GM23338 (cell line): ENCODE measurements around the gene TSSC4. TPM values are rescaled to one million over a fixed set of nuclear protein-coding genes. Genes with fewer than 3 reads are reported as not detected.
A peak's percentile ranks its signal among the peaks of the same experiment; 100 is the strongest.

ENCODE experiments used
- ATAC-seq: fragments of 200-7000 bp; cut with Tn5 transposase; 3 replicates; pipeline ENCODE4 v1.9.1; 2020
- DNase-seq: peaks from one replicate; pipeline ENCODE4 v3.0.0-alpha.2; 2015; ENCODE audit warnings: low spot score
- H2AFZ ChIP-seq: fragments of 200-600 bp; sonication (generic); 2 replicates; pipeline ENCODE4 v1.8.0; 2016; ENCODE audit warnings: antibody characterized with exemption, mild to moderate bottlenecking, moderate library complexity
- H3F3A ChIP-seq: fragments of 200-600 bp; sonication (generic); replicated peaks from 2 replicates; pipeline ENCODE4 v1.8.0; 2017; ENCODE audit warnings: antibody characterized with exemption, mixed run types, low read depth
- H3K27ac ChIP-seq: fragments of 200-600 bp; sonication (generic); 2 replicates; pipeline ENCODE4 v1.6.1; 2016; ENCODE audit warnings: low read depth
- H3K27me3 ChIP-seq: fragments of 200-600 bp; sonication (generic); 2 replicates; pipeline ENCODE4 v1.8.0; 2016; ENCODE audit warnings: mild to moderate bottlenecking, mixed run types, moderate library complexity; ENCODE audit not compliant: insufficient read depth
- H3K36me3 ChIP-seq: fragments of 200-600 bp; sonication (generic); 2 replicates; pipeline ENCODE4 v1.8.0; 2016; ENCODE audit warnings: mild to moderate bottlenecking; ENCODE audit not compliant: insufficient read depth
- H3K4me1 ChIP-seq: fragments of 200-600 bp; sonication (generic); 2 replicates; pipeline ENCODE4 v1.8.0; 2016; ENCODE audit warnings: mild to moderate bottlenecking, moderate library complexity; ENCODE audit not compliant: insufficient read depth
- H3K4me2 ChIP-seq: fragments of 200-600 bp; sonication (generic); 2 replicates; pipeline ENCODE4 v1.7.1; 2017; ENCODE audit warnings: mixed run types
- H3K4me3 ChIP-seq: fragments of 200-600 bp; sonication (generic); 2 replicates; pipeline ENCODE4 v1.6.1; 2016; ENCODE audit warnings: mixed run types
- H3K79me2 ChIP-seq: fragments of 200-600 bp; sonication (generic); replicated peaks from 2 replicates; pipeline ENCODE4 v1.8.0; 2017; ENCODE audit warnings: mild to moderate bottlenecking; ENCODE audit not compliant: insufficient read depth
- H3K9me2 ChIP-seq: fragments of 200-600 bp; sonication (generic); 2 replicates; pipeline ENCODE4 v1.8.0; 2017; ENCODE audit not compliant: insufficient read depth
- H4K20me1 ChIP-seq: fragments of 200-600 bp; sonication (generic); replicated peaks from 2 replicates; pipeline ENCODE4 v1.8.0; 2017; ENCODE audit warnings: mild to moderate bottlenecking; ENCODE audit not compliant: insufficient read depth
- H3K27ac Mint-ChIP-seq: 2 replicates; pipeline ENCODE4 v1.8.0; 2020; ENCODE audit warnings: inconsistent platforms, mild to moderate bottlenecking, moderate library complexity, mixed read lengths
- H3K27me3 Mint-ChIP-seq: 3 replicates; pipeline ENCODE4 v1.8.0; 2022; ENCODE audit warnings: low read depth, mild to moderate bottlenecking, moderate library complexity, mixed read lengths, inconsistent platforms; ENCODE audit not compliant: insufficient read depth, poor library complexity
- H3K36me3 Mint-ChIP-seq: 3 replicates; pipeline ENCODE4 v1.8.0; 2021; ENCODE audit warnings: low read depth, mild to moderate bottlenecking, inconsistent platforms, moderate library complexity, mixed read lengths
- H3K4me1 Mint-ChIP-seq: 3 replicates; pipeline ENCODE4 v1.8.0; 2020; ENCODE audit warnings: mild to moderate bottlenecking, inconsistent platforms, mixed read lengths
- H3K4me3 Mint-ChIP-seq: 3 replicates; pipeline ENCODE4 v1.8.0; 2021; ENCODE audit warnings: moderate library complexity, mild to moderate bottlenecking, inconsistent platforms, mixed read lengths
- H3K9me3 Mint-ChIP-seq: 3 replicates; pipeline ENCODE4 v1.8.0; 2020; ENCODE audit warnings: moderate library complexity, mild to moderate bottlenecking, inconsistent platforms, mixed read lengths
- CREB1 ChIP-seq: fragments of 250-450 bp; sonication (Bioruptor Pico); IDR thresholded peaks from 2 replicates; pipeline ENCODE4 v1.5.0; 2020; ENCODE audit warnings: low read depth, mild to moderate bottlenecking, moderate library complexity
- CTCF ChIP-seq, 2 experiments: fragments of 200-600 bp in 1 of 2; sonication (generic) in 1 of 2; conservative IDR thresholded peaks; 2 replicates each; pipeline versions ENCODE4 v1.5.1 to v1.6.1; 2016 to 2017; ENCODE audit warnings: antibody characterized with exemption in 2 of 2, low read depth in 2 of 2, mild to moderate bottlenecking in 2 of 2, moderate library complexity in 1 of 2
- EZH2 ChIP-seq: fragments of 200-600 bp; sonication (generic); IDR thresholded peaks from one replicate; pipeline ENCODE4 v1.8.0; 2017; ENCODE audit warnings: antibody characterized with exemption, mild to moderate bottlenecking, low read depth; ENCODE audit not compliant: unreplicated experiment
- EZH2phosphoT487 ChIP-seq: fragments of 200-600 bp; sonication (generic); IDR thresholded peaks from one replicate; pipeline ENCODE4 v1.8.1; 2018; ENCODE audit warnings: antibody characterized with exemption; ENCODE audit not compliant: unreplicated experiment
- JUNB ChIP-seq: IDR thresholded peaks from one replicate; pipeline ENCODE4 v1.6.1; 2016; ENCODE audit warnings: antibody characterized with exemption; ENCODE audit not compliant: unreplicated experiment
- NANOG ChIP-seq: IDR thresholded peaks from 2 replicates; pipeline ENCODE4 v1.6.1; 2016; ENCODE audit warnings: antibody characterized with exemption, borderline replicate concordance
- POLR2AphosphoS5 ChIP-seq: IDR thresholded peaks from 2 replicates; pipeline ENCODE4 v1.6.1; 2016; ENCODE audit warnings: antibody characterized with exemption, low read depth
- STAT1 ChIP-seq: IDR thresholded peaks from one replicate; pipeline ENCODE4 v1.6.1; 2016; ENCODE audit warnings: antibody characterized with exemption; ENCODE audit not compliant: unreplicated experiment
- ZNF114 ChIP-seq: fragments of 250-450 bp; sonication (Bioruptor Pico); IDR thresholded peaks from 2 replicates; pipeline ENCODE4 v1.5.0; 2020; ENCODE audit warnings: mild to moderate bottlenecking, moderate library complexity
- ZNF331 ChIP-seq: fragments of 250-450 bp; sonication (Bioruptor Pico); IDR thresholded peaks from 2 replicates; pipeline ENCODE4 v1.5.0; 2020; ENCODE audit warnings: low read depth, mild to moderate bottlenecking, moderate library complexity
- polyA plus RNA-seq: library from polyadenylated mRNA; unstranded; fragments of >200 nt; fragmentation: Nextera tagmentation; extraction: Ambion mirVana; gene quantifications from 2 replicates; pipeline ENCODE4 v1.2.1, GENCODE V29; 2016
- total RNA-seq: library from RNA; depleted of rRNA; stranded (reverse); fragments of >200 nt; shearing (Covaris generic); gene quantifications from 2 replicates; pipeline ENCODE4 v1.2.3, GENCODE V29; 2014
- TF ChIP-seq, protein P1 (sequence below): IDR thresholded peaks from one replicate; pipeline ENCODE4 v1.6.1; 2018; ENCODE audit warnings: antibody characterized with exemption; ENCODE audit not compliant: unreplicated experiment
- TF ChIP-seq, protein P2 (sequence below): IDR thresholded peaks from 2 replicates; pipeline ENCODE4 v1.6.1; 2016; ENCODE audit warnings: antibody characterized with exemption
- TF ChIP-seq, protein P3 (sequence below): fragments of 250-450 bp; sonication (Bioruptor Pico); IDR thresholded peaks from 2 replicates; pipeline ENCODE4 v1.5.0; 2020; ENCODE audit warnings: mild to moderate bottlenecking, moderate library complexity

TSSC4 gene
- total and polyA plus RNA-seq, 2 experiments from 2014 or later, result 27.5 to 44.3 TPM

GRCh38 chr11:2388431-2389376 lies 11.8 kb upstream of the TSSC4 start:
- Mint-ChIP-seq H3K27me3 (peaks cover 7% of the 10 kb centered on the region), H3K4me1 (peaks cover 23% of the 10 kb centered on the region), H3K27ac (peak overlapping the region; percentile 89), H3K4me3 (no peak overlapping the region), H3K36me3 (no peaks in the 10 kb centered on the region; the same call in 2 of the 3 replicates), H3K9me3 (no peaks in the 10 kb centered on the region)
- ATAC-seq (no peak; the same call in 2 of the 3 replicates), DNase-seq (no peak)
- no peaks in the 10 kb centered on the region for H3K27me3 ChIP-seq
- H3K4me1 ChIP-seq, result no peaks in the 10 kb centered on the region; the same call in 1 of the 2 replicates
- H3K27ac ChIP-seq, result no peak overlapping the region
- TF ChIP-seq, protein P1, sequence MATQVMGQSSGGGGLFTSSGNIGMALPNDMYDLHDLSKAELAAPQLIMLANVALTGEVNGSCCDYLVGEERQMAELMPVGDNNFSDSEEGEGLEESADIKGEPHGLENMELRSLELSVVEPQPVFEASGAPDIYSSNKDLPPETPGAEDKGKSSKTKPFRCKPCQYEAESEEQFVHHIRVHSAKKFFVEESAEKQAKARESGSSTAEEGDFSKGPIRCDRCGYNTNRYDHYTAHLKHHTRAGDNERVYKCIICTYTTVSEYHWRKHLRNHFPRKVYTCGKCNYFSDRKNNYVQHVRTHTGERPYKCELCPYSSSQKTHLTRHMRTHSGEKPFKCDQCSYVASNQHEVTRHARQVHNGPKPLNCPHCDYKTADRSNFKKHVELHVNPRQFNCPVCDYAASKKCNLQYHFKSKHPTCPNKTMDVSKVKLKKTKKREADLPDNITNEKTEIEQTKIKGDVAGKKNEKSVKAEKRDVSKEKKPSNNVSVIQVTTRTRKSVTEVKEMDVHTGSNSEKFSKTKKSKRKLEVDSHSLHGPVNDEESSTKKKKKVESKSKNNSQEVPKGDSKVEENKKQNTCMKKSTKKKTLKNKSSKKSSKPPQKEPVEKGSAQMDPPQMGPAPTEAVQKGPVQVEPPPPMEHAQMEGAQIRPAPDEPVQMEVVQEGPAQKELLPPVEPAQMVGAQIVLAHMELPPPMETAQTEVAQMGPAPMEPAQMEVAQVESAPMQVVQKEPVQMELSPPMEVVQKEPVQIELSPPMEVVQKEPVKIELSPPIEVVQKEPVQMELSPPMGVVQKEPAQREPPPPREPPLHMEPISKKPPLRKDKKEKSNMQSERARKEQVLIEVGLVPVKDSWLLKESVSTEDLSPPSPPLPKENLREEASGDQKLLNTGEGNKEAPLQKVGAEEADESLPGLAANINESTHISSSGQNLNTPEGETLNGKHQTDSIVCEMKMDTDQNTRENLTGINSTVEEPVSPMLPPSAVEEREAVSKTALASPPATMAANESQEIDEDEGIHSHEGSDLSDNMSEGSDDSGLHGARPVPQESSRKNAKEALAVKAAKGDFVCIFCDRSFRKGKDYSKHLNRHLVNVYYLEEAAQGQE, result no peak
- TF ChIP-seq STAT1 (no peak), EZH2phosphoT487 (no peak), ZNF331 (CRISPR knock-in tag) (no peak), ZNF114 (CRISPR knock-in tag) (no peak), EZH2 (no peak), NANOG (no peak), CTCF (conservative IDR thresholded peaks at IDR 0.05; ENCODE audit: low read depth in 2 of 2) (no peak), JUNB (no peak), POLR2AphosphoS5 (no peak), CREB1 (CRISPR knock-in tag) (no peak)
- TF ChIP-seq, protein P2, sequence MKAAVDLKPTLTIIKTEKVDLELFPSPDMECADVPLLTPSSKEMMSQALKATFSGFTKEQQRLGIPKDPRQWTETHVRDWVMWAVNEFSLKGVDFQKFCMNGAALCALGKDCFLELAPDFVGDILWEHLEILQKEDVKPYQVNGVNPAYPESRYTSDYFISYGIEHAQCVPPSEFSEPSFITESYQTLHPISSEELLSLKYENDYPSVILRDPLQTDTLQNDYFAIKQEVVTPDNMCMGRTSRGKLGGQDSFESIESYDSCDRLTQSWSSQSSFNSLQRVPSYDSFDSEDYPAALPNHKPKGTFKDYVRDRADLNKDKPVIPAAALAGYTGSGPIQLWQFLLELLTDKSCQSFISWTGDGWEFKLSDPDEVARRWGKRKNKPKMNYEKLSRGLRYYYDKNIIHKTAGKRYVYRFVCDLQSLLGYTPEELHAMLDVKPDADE, result no peak
- TF ChIP-seq, protein P3, sequence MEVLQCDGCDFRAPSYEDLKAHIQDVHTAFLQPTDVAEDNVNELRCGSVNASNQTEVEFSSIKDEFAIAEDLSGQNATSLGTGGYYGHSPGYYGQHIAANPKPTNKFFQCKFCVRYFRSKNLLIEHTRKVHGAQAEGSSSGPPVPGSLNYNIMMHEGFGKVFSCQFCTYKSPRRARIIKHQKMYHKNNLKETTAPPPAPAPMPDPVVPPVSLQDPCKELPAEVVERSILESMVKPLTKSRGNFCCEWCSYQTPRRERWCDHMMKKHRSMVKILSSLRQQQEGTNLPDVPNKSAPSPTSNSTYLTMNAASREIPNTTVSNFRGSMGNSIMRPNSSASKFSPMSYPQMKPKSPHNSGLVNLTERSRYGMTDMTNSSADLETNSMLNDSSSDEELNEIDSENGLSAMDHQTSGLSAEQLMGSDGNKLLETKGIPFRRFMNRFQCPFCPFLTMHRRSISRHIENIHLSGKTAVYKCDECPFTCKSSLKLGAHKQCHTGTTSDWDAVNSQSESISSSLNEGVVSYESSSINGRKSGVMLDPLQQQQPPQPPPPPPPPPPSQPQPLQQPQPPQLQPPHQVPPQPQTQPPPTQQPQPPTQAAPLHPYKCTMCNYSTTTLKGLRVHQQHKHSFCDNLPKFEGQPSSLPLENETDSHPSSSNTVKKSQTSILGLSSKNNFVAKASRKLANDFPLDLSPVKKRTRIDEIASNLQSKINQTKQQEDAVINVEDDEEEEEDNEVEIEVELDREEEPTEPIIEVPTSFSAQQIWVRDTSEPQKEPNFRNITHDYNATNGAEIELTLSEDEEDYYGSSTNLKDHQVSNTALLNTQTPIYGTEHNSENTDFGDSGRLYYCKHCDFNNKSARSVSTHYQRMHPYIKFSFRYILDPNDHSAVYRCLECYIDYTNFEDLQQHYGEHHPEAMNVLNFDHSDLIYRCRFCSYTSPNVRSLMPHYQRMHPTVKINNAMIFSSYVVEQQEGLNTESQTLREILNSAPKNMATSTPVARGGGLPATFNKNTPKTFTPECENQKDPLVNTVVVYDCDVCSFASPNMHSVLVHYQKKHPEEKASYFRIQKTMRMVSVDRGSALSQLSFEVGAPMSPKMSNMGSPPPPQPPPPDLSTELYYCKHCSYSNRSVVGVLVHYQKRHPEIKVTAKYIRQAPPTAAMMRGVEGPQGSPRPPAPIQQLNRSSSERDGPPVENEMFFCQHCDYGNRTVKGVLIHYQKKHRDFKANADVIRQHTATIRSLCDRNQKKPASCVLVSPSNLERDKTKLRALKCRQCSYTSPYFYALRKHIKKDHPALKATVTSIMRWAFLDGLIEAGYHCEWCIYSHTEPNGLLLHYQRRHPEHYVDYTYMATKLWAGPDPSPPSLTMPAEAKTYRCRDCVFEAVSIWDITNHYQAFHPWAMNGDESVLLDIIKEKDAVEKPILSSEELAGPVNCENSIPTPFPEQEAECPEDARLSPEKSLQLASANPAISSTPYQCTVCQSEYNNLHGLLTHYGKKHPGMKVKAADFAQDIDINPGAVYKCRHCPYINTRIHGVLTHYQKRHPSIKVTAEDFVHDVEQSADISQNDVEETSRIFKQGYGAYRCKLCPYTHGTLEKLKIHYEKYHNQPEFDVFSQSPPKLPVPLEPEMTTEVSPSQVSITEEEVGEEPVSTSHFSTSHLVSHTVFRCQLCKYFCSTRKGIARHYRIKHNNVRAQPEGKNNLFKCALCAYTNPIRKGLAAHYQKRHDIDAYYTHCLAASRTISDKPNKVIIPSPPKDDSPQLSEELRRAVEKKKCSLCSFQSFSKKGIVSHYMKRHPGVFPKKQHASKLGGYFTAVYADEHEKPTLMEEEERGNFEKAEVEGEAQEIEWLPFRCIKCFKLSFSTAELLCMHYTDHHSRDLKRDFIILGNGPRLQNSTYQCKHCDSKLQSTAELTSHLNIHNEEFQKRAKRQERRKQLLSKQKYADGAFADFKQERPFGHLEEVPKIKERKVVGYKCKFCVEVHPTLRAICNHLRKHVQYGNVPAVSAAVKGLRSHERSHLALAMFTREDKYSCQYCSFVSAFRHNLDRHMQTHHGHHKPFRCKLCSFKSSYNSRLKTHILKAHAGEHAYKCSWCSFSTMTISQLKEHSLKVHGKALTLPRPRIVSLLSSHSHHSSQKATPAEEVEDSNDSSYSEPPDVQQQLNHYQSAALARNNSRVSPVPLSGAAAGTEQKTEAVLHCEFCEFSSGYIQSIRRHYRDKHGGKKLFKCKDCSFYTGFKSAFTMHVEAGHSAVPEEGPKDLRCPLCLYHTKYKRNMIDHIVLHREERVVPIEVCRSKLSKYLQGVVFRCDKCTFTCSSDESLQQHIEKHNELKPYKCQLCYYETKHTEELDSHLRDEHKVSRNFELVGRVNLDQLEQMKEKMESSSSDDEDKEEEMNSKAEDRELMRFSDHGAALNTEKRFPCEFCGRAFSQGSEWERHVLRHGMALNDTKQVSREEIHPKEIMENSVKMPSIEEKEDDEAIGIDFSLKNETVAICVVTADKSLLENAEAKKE (CRISPR knock-in tag), result no peak
- no peak overlapping the region for H3K4me3 ChIP-seq
- H4K20me1 ChIP-seq, result peaks cover 14% of the 10 kb centered on the region
- H2AFZ ChIP-seq, result no peak overlapping the region
- no peaks in the 10 kb centered on the region for H3K9me2 ChIP-seq
- H3F3A ChIP-seq, result no peaks in the 10 kb centered on the region
- H3K36me3 ChIP-seq, result no peaks in the 10 kb centered on the region
- H3K4me2 ChIP-seq, result no peak overlapping the region
- H3K79me2 ChIP-seq, result peaks cover 60% of the 10 kb centered on the region
